COLO668 (cell line): ENCODE measurements around the gene FAM90A1.
"Not testable (repeated sequence)": the region's sequence is repeated elsewhere in the genome, so short reads cannot be mapped to it uniquely, and the experiment has no call there.

Source experiments
- DNase-seq: peaks from one replicate; lab custom pipeline; 2025; ENCODE audit not compliant: unreplicated experiment; lab: John Stamatoyannopoulos, UW

The FAM90A1 gene

DNA sequence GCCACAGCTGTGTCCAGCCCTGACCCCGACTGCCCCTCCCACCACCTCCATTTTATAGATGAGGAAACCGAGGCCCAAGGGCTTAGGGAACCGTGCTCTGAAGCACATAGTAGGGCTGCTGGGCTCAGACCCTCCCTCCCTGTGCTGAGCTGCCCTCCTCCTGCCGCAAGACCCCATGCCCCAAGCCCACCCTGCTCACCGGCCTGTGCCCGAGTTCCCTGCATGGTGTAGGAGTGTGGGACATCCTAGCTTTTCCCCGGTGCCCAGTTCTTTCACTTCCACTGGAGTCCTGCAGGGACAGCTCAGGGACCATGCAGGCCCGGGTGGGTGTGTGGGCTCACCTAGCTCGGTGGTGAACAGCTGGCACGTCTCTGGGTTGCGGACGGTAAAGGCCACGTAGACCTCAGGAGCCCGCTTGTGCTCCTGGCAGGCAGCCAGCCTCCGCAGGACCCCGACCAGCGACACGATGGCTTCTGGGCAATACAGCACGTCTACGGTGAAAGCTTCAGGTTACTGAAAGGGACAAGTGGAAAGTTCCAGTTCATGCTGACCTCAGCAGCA lies 6.6 kb upstream of the FAM90A1 start:
- not testable (repeated sequence) for DNase-seq

DNA sequence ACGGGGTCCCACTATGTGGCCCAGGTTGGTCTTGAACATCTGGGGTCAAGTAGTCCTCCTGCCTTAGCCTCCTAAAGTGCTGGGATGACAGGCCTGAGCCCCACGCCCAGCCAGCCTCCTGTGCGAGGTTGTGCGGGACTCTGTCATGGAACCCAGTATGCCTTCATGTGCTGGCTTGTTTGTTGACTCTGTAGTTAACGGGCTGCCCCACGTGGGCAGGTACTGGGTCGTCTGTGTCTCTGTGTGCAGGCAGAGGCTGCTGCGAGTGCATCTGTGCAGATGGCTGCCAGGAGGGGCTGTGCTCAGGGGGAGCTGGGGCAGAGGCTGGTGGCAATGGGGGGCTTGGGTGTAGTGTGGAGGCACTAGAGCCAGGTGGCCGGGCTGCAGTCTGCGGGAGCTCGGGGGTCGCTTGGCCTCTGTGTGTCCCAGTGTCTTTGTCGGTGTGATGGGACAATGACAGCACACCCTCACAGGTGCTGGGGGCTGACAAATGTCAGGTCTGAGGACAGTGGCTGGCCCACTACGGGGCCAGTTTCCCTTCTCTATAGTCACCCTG lies 6.0 kb upstream of the FAM90A1 start:
- DNase-seq: not testable (repeated sequence)

DNA sequence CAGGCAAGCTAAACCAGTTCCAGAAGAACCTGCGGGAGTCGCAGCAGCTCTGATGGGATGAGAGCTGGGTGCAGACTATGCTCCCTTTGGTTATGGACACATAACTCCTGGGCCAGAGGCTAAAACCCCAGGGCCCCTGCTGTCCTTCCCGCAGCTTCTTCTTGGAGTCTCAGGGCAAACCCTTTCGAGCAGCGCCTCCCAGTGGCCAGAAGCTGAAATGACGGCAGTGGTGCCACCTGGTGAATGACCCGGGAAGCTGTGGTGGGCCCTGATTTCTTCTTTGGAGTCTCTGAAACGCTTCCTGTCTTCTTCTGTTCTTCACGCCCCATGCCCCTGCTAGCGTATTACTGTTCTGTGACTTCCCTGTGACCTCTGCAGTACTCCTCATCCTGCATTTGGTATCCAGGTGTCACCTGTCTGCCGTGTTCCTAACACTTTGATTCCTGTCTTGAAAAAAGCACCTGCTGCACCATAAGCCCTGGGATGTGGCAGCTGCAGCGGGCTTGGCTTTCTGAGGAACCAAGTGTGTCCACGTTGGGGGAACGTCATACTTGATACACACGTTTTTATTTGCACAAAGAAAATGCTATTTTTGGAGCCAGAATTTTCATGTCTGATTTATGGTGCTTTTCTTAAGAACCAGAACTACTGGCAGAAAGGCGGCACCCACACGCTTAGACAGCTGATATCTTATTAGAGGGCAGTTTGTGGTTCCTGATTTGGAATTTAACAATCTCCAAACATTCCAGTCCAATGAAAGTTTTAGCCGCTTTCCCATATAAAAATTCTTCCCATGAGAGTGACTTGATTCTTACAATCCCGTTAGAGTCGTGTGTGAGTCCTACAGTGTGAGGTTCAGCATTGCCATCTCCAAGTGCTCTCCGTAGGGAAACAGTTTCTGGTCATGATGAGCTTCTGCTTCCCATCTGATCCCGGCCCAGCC lies 4.5 kb upstream of the FAM90A1 start:
- DNase-seq: peak; percentile 18

DNA sequence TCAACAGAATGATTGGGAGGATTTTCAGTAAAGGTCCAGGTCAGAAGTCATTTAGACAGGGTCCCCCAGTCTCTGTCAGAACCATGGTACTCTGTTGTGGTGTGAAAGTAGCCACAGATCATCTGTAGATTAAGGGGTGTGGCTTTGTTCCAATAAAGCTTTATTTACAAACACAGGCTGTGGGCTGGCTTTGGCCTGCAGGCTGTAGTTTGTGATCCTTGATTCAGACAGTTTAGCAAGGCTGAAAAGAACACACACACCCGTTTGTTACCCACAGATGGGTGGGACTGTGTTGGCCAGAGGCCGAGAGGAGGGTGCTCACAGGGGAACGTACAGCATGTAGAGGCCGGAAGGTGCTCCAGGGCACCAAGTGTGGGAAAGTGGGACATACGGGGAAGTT lies 3.6 kb upstream of the FAM90A1 start:
- DNase-seq: not testable (repeated sequence)

DNA sequence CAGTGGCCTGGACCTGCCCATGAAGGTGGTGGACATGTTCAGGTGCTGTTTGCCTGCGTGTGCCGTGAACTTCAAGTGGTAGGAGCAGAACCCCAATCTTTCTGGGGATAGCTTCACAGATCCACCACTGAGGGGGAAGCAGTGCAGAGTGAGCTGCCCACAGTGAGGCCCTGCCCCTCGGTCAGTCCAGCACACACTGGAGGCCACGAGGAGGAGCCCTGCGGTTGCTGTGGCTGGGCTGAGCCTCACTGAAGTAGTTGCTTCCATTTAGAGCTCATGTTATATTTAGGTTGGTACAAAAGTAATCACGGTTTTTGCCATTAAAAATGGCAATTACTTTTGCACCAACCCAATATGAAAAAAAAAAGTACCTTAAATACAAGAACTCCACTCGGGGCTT lies 2.1 kb upstream of the FAM90A1 start:
- DNase-seq: not testable (repeated sequence)

DNA sequence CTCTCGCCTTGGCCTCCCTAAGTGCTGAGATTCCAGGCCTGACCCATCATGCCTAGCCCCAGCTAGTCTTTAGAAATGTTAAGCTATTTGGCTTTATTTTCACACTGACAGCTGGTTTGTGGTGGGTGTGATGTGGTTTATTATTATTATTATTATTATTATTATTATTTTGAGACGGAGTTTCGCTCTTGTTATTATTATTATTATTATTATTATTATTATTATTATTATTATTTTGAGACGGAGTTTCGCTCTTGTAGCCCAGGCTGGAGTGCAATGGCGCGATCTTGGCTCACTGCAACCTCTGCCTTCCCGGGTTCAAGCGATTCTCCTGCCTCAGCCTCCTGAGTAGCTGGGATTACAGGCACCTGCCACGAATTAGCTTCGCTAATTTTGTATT lies 1.2 kb upstream of the FAM90A1 start:
- DNase-seq: not testable (repeated sequence)

DNA sequence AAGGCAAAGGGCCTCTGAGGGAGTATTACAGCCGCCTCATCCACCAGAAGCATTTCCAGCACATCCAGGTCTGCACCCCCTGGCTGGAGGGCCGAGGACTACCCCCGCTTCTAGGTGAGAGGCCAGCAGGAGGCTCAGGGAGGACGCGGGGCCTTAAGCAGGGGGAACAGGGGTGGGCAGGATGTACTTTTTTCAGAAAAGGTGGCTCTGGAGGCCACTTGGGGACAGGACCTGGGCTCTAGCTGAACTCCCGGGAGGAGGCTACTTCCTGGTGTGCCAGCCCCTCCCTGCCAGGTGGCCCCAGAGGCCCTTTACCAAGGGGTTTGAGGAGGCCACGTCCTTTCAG lies 287 bp upstream of the FAM90A1 start:
- DNase-seq: not testable (repeated sequence)

DNA sequence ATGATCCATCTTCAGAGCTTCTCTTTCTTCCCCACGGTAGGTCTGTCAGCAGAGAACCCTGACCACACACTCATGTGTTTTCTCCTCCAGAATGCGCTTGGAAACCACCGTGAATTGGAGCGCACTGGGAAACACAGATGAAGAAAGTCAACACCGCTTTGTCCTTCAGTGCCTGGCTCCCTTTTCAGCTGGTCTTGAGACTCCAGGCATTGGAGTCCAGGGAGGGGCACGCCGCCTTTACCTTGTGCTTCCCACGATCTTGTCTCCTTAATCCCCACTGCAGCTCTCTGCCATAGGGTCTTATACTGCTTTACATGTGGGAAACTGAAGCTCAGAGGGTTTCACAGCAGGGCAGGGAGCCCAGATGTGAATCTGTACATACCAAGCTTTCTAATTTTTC lies 1.1 kb downstream of the FAM90A1 start:
- DNase-seq: no peak

DNA sequence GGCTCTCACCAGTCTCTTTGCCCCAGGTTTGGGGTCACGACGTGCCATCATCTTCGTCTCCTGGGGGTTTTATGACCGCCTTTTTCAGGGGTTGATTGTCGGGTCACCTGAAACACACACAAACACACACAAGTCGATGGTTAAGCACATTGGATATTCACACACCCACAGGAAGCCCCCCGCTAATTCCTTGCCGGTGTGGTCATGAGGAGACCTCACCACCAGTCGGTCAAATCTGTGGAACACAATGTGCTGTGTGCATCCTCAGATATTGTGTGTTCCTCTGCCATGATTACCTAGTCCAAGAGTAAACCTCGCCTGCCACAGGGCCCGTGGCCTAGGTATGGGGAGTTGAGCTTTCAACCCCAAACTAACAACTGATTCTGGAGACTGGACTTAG lies 2.6 kb downstream of the FAM90A1 start:
- not testable (repeated sequence) for DNase-seq

DNA sequence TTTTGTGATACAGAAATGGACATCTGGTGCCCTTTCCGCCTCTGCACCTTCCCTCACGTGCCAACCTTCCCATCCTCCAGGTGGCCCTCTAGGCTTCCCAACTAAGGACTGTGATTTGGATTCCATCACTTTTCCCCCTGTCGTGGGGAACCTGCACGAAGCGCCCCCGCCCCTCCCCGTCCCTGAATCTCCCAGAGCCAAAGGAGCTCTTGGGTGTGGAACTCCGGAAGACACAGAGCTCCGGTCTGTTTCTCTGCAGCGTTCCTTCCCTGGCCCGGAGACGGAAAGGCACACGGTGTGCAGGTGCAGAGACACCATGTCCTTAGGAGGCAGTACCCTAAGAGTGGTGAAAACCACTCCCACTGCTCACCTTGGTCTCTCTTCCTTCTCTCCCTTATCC lies 3.8 kb downstream of the FAM90A1 start:
- not testable (repeated sequence) for DNase-seq

DNA sequence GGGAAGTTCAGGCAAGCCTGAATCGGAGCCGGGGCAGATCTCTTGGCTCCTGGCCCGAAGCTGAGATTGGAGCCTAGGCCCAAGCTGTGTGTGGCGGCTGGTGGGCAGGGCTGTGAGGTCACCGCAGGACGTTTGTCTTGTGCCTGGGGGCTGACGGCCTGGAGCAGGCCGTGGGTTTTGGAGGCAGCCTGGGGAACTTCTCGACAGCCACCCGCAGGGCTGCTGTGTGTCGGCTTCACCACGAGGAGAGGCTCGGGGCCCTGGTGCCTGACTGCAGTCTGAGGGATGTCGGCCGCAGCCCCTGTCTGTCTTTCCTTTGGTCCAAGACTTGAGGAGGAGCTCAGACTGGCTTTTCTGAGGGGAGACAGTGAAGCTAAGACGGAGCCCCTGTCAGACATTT lies 5.1 kb downstream of the FAM90A1 start:
- DNase-seq: not testable (repeated sequence)

DNA sequence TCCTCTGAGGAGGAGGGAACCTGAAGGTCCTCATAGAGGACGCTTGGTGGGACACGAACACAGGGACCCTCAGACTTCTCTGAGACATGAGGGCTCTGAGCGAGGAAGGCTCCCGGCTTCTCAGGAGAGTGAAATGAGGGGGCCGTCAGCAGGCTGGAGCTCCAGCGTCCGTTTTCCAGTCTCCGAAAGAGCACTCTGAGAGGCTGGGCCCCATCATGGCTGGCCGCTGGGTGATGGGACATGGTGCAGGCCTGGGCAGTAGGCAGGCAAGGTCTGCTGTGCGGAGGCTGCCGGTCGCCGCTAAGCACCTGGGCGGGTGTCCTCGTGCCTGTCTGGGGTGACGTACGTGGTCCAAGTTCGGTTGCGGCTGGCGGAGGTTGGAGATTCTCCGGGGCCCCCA lies 5.6 kb downstream of the FAM90A1 start:
- DNase-seq: not testable (repeated sequence)

DNA sequence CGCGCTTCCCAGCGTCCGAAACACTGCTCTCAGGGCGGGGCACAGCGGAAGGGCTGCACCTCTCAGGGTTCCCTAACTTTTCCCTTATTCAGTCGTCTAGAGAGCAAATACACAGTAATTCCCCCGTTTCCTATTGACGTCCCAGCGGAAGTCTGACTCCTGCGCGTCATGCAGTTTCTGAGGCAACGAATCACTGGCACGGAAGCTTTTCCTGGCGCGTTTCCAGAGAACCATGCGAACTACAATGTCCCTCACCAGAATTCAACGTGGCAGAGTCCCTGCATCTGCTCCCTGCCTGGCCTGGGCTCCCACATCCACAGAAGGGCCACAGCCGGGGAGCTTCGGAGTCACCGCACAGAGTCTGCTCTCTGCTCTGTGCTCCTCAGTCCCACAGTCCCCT lies 6.0 kb downstream of the FAM90A1 start:
- DNase-seq: not testable (repeated sequence)

DNA sequence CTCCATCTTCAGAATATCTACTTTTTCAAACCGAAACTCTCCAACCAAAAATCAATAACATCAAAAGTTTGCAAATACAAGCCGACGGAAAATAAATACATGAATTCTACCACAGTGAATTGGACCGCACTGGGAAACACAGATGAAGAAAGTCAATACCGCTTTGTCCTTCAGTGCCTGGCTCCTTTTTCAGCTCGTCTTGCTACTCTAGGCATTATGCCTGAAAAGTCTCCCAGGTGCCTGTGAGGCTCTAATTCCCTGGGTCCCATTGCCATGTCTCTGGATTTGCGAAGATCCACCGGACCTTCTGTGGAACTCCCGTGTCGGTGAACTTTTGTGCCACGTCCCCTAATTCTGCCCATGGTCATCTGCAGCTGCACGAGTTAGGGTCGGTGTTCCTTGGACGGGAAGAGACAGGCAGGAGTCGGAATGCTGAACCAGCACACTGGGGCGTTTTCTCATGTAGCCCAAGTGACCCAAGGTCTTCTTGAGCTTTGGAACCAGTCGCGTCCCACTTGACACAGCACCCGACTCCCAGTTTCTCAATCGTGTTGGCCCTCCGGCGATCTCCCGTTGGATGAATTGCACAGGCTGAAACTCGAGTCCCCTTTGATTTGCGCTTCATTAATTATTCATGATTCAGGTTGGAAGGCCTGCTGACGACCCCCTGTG lies 8.6 kb downstream of the FAM90A1 start:
- peak; percentile 1 for DNase-seq

DNA sequence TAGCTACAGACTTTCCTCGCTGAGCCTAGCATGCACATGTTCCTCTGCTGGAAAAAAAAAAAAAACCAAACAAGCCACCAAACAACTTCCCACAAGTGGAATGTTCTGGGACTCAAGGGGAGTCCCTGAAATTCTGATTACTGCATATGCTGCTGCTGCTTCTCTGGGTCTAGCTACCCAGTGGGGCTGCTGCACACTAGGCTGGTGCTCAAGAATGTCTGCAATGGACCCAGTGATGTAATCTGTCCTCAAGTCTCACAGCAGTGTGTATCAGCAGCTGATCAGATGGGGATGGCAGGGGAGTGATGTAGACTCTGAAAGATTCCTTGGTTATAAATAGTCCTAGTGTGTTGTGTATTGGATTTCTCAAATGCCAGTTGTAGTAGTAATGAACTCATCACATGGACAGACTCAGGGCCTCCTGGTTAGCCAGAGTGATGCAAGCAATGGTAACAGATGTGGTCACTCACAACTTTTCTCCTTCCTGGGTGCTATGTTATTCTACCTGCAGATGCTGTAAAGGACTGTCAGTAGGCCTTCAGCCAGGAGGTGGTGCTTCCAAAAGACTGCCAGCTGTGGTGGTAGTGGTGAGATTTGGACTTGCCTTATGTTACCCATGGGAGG lies 29.6 kb downstream of the FAM90A1 start:
- not testable (repeated sequence) for DNase-seq

DNA sequence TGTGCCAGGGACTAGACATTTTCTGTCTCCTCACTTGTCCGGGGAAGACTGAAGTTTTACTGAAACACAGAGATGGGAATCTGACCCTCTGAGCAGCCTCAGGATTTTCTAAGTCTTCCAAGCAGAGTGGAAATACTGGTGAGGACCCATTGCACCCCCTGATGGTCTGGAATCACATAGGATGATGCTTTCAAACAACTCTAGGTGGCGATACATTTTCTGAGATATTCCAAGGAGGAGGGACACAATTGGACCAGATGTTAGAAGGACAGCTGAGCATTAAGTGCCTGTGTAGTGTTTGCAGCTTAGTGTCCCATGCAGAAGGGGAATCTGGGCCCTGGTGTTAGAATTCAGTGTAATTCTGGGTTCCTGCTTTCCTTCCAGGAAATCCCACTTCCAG lies 39.3 kb downstream of the FAM90A1 start:
- not testable (repeated sequence) for DNase-seq

DNA sequence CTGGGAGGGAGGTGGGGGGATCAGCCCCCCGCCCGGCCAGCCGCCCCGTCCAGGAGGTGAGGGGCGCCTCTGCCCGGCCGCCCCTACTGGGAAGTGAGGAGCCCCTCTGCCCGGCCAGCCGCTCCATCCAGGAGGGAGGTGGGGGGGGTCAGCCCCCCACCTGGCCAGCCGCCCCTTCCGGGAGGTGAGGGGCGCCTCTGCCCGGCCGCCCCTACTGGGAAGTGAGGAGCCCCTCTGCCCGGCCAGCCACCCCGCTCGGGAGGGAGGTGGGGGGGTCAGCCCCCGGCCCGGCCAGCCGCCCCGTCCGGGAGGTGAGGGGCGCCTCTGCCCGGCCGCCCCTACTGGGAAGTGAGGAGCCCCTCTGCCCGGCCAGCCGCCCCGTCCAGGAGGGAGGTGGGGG lies 43.2 kb downstream of the FAM90A1 start:
- DNase-seq: not testable (repeated sequence)

DNA sequence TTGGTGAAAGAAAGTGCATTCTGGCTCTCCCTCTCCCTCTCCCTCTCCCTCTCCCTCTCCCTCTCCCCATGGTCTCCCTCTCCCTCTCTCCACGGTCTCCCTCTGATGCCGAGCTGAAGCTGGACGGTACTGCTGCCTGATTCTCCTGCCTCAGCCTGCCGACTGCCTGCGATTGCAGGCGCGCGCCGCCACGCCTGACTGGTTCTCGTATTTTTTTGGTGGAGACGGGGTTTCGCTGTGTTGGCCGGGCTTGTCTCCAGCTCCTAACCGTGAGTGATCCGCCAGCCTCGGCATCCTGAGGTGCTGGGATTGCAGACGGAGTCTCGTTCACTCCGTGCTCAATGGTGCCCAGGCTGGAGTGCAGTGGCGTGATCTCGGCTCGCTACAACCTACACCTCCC lies 44.1 kb downstream of the FAM90A1 start:
- not testable (repeated sequence) for DNase-seq

DNA sequence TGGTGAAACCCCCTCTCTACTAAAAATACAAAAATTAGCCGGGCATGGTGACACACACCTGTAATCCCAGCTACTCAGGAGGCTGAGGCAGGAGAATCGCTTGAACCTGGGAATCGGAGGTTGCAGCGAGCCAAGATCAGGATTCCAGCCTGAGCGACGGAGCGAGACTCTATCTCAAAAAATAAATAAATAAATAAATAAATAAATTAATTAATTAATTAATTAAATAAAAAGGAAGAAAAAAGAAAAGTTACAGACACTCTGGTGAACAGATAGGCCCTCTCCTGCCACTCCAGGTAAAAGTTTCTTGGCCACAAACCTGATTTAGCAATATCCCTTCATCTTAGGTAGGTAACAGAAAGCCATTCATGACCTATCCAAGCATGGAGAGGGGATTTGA lies 44.5 kb downstream of the FAM90A1 start:
- DNase-seq: not testable (repeated sequence)

DNA sequence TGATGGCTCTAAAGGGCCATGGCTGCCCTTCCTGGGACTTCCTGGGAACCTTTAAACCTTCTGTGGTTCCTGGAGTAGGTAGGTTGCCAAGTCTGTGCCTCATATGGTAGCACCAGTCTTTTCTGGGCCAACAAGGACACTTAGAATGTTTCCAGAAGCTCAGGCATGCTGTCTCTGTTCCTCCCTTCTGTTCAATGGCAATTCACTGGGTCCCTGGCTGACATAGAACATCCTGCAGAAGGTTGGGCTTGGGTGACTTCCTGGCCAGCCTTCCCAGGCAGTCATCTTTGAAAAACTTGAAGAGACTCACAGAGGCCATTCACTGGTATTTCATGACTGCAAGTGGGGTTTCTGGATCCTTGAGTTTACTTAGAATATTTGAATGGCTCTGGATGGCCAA lies 46.1 kb downstream of the FAM90A1 start:
- DNase-seq: not testable (repeated sequence)

DNA sequence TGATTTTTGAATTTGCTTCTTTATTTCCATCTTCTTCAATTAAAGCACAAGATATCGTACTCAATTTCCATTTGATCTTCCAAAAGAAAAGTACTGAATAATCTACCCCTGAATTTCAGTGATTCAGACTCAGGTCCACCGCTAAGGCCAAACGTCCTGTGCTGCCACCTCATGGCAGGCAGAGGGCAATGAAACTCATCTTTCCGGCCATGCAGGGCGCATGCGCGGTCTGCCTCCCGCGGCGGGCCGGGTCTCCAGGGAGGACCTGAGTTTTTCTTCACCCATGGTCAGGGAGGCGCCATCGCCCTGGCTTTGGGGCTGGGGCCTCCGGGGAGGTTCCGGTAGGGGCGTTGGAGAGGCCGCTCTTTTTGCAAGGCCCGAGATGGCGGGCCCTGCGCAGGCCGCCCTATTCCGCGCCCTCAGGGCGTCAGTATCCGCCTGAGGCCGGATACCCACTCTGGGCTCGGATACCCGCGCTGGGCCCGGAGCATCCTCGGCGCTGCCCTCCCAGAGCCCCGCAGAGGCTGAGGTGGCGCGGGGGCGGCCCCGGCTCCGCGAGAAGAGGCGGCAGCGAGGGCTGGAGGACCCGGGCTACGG lies 47.3 kb downstream of the FAM90A1 start:
- DNase-seq: peak; percentile 29
